Choroid plexus epithelial cell (primary cell): ENCODE measurements around the gene AUTS2.

Experiments
- DNase-seq: peaks from one replicate; pipeline ENCODE4 v3.0.0-alpha.2; 2010; ENCODE audit warnings: low read depth
- H3K4me3 ChIP-seq: 2 replicates; pipeline ENCODE4 v1.5.1; 2011; ENCODE audit warnings: low read depth, mild to moderate bottlenecking, control low read depth, low read length, moderate library complexity
- CTCF ChIP-seq: conservative IDR thresholded peaks from 2 replicates; pipeline ENCODE4 v1.5.1; 2011; ENCODE audit warnings: low read depth, mild to moderate bottlenecking, control low read depth, inconsistent platforms, low read length, moderate library complexity

The AUTS2 gene

DNA sequence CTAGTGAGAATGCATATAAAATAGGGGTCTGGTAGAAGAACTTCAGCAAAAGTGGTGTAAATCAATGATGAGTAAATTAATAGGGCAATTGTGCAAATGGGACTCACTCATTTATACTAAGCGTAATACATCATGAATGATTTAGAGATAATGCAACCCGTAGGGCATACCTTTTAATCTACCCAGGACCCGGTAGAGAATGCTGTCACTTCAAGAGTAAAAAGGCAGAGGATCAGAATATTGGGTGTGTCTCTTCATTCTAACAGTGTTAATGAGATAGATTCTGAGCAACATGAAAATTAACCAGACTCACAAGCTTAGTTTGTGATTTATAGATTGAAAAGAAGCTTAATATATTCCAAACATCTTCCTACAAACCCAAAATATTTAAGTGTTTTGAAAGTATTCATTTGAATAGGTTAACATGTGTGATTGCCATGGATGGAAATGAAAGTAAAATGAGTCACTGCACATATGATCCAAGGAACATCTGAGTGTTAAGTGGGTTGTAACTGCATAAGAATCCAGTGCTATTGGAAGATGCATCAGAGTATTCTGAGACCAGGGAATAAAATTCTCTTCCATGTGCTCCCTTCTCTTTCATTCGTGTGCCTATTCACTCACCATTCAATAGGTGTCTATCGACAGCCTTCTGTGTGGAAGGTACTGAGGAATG lies 690.6 kb downstream of the AUTS2 start:
- H3K4me3 ChIP-seq: no peak overlapping the region
- no peak for TF ChIP-seq CTCF
- DNase-seq: peak; percentile 11

DNA sequence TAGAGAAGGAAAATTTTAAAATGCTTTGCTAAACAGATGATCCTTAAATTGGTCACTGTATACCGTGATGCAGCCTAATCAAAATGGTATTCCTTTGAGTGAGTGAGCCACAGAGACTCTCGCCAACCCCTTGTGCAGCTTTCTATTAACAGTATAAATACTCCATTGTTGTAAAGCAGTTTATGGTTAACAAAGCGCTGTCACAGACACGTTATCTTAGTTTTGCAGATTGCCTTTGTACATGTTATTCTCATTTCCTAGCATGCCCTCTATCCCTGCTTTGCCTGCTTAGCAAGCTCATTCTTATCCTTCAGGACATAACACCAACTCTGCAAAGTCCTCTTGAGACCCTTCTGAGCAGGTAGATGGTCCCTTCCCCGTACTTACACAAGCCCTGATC lies 694.4 kb downstream of the AUTS2 start:
- DNase-seq: no peak
- no peak for TF ChIP-seq CTCF
- H3K4me3 ChIP-seq: no peak overlapping the region

DNA sequence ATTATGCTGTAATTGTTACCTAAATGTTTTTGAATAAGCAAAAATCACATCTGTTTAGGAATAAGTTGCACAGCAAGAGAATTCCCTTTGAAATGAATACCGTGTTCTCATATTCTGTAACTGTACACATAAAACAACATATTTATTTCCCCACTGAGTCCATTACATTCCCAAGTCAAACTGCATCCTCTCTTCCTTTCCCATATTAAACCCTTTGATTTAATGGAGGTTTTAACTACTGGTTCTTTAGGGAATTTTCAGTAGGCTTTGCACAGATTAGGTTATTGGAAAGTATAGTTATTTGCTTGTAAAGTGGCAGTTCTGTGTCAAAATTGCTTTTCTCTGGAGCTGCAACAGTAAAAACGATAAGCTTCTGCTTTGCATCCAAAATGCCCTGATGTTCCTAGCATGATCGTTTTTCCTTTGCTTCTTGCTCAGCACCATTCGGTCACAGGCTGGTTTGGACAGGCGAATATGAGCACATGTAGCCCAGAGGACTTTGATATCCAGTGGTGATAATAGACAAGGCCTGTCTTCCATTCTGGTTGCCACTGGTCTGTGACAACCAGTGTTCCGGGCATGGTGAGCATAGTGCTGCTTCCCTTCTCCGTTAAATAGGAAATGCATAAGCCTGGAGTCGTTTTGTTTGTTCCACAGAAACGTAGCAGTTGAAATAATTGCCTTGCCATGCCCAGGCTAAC lies 696.1 kb downstream of the AUTS2 start:
- DNase-seq: no peak
- TF ChIP-seq CTCF: no peak
- no peak overlapping the region for H3K4me3 ChIP-seq

DNA sequence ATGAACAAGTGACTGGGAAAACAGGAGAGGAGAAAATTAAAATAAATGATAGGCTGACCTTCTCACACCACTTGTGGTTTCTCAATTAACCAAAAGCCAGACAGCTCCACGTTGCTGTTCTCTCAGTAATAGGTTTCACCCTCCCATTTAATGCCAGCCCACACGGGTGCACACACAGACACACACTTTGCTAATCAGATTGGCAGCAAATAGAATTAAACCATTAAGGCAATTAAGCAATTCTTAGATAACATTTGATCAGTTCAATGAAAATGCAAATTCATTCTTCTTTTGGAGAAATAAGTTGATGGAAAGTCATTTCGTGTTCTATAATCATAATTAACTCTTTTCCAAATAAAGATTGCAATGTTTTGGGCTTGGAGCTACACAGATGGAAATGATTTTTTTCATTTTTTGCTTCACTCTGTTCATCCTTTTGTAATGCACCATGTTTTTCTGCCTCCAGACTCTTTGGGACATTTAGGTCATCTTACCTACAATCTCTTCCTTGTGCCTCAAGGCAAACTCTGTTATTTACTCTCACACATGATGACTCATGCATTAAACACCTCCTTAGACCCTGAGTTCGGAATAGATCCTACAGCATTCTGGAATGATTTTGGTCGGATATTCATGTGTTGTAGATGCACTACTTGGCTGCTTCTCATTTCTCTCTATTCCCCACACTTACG lies 700.7 kb downstream of the AUTS2 start:
- no peak for TF ChIP-seq CTCF
- no peak overlapping the region for H3K4me3 ChIP-seq
- DNase-seq: no peak

GRCh38 chr7:70299472-70299807 lies 701.2 kb downstream of the AUTS2 start:
- H3K4me3 ChIP-seq: no peak overlapping the region
- DNase-seq: no peak

DNA sequence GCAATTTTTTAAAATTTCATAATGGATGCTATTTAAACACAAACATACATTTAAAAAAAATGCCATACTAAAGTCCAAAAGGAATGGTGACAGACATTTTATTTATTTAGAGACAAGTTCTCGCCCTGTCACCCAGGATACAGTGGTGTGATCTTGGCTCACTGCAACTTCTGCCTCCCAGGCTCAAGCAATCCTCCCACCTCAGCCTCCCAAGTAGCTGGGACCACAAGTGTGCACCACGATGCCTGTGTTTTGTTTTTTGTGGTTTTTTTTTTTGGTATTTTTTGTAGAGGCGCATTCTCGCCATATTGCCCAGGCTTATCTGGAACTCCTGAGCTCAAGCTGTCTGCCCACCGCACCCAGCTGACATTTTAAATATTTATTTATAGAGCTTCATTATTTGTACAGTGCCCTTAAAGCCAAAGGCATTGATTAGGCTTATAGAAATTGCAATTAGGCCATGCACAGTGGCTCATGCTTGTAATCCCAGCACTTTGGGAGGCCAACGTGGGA lies 703.5 kb downstream of the AUTS2 start:
- no peak overlapping the region for H3K4me3 ChIP-seq
- no peak for DNase-seq
- no peak for TF ChIP-seq CTCF

More at GRCh38 chr7:70299472-70299807, 701.2 kb downstream of the AUTS2 start:
- TF ChIP-seq CTCF: no peak
